PC-3 (cell line): ENCODE results near the gene NLRP4.

Source experiments
- EZH2 ChIP-seq: fragments of 300-600 bp; sonication (generic); IDR thresholded peaks from one replicate; pipeline ENCODE4 v1.6.1; 2017; ENCODE audit warnings: antibody characterized with exemption, mild to moderate bottlenecking, low read length; ENCODE audit not compliant: unreplicated experiment
- TF ChIP-seq, protein P1 (sequence below): fragments of 300-600 bp; sonication (generic); conservative IDR thresholded peaks from 2 replicates; pipeline ENCODE4 v1.5.1; 2017; ENCODE audit warnings: antibody characterized with exemption, low read depth, mild to moderate bottlenecking, low read length

DNA sequence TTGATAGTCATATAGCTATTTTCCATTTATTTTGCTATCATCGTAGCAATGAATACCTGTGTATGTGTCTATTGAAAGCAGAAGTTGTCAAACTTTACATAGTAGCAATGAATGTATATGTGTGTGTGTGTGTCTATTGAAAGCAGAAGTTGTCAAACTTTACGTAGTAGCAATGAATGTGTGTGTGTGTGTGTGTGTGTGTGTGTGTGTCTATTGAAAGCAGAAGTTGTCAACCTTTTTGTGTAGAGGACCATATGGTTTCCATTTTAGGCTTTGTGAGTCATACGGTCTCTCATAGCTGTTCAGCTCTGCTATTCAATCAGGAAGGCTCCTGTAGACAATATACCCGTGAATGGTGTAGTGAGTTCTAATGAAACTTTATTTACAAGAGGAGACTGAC lies 20.8 kb downstream of the NLRP4 start:
- TF ChIP-seq, protein P1, sequence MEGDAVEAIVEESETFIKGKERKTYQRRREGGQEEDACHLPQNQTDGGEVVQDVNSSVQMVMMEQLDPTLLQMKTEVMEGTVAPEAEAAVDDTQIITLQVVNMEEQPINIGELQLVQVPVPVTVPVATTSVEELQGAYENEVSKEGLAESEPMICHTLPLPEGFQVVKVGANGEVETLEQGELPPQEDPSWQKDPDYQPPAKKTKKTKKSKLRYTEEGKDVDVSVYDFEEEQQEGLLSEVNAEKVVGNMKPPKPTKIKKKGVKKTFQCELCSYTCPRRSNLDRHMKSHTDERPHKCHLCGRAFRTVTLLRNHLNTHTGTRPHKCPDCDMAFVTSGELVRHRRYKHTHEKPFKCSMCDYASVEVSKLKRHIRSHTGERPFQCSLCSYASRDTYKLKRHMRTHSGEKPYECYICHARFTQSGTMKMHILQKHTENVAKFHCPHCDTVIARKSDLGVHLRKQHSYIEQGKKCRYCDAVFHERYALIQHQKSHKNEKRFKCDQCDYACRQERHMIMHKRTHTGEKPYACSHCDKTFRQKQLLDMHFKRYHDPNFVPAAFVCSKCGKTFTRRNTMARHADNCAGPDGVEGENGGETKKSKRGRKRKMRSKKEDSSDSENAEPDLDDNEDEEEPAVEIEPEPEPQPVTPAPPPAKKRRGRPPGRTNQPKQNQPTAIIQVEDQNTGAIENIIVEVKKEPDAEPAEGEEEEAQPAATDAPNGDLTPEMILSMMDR = no peak
- no peak for TF ChIP-seq EZH2
